ENCODE measurements around the gene GRK1.

- TF ChIP-seq POLR2AphosphoS5 (IDR thresholded peaks at IDR 0.05; ENCODE audit: borderline replicate concordance, low read depth, low read length) (no peak), EZH2 (IDR thresholded peaks at IDR 0.05) (no peak)
These were observed 98.5 kb downstream of the GRK1 start for GRCh38 chr13:113765564-113765910.

All from SK-N-MC (cell line).